OCI-LY3 (cell line): ENCODE data around the gene HSD11B1.

Experiments used
- CTCF ChIP-seq: fragments of 200-600, 300-600 bp; sonication (generic); IDR thresholded peaks from 2 replicates; pipeline ENCODE4 v1.5.1; 2014; ENCODE audit warnings: antibody characterized with exemption, low read length, low read depth
- EZH2phosphoT487 ChIP-seq: fragments of 200-600 bp; shearing (Covaris generic); IDR thresholded peaks from 2 replicates; pipeline ENCODE4 v1.6.1; 2018; ENCODE audit warnings: antibody characterized with exemption, mixed run types, low read depth

- TF ChIP-seq CTCF (no peak), EZH2phosphoT487 (no peak)
Measured at GRCh38 chr1:209736490-209737117, 32.0 kb downstream of the HSD11B1 start.
